HG02623 (cell line): Measurements from ENCODE around the gene NVL.
"Not testable (repeated sequence)": the region's sequence is repeated elsewhere in the genome, so short reads cannot be mapped to it uniquely, and the experiment has no call there.

Experiments used
- ATAC-seq: cut with Tn5 transposase; IDR thresholded peaks from one replicate; pipeline ENCODE4 v1.9.1; 2021; ENCODE audit warnings: moderate library complexity; ENCODE audit not compliant: unreplicated experiment

Gene NVL

GRCh38 chr1:224237119-224237881 is 92.7 kb downstream of the NVL start:
- ATAC-seq = no peak

- no peak for ATAC-seq
Observed at GRCh38 chr1:224235813-224236493, 94.0 kb downstream of the NVL start.

- no peak for ATAC-seq
Observed at GRCh38 chr1:224234017-224234416, 96.0 kb downstream of the NVL start.

- ATAC-seq = no peak
Observed at GRCh38 chr1:224226849-224227502, 103.0 kb downstream of the NVL start.

- ATAC-seq = no peak
Observed at GRCh38 chr1:224223819-224224714, 105.9 kb downstream of the NVL start.

GRCh38 chr1:224219612-224220059 is 110.3 kb downstream of the NVL start:
- no peak for ATAC-seq

GRCh38 chr1:224219011-224219611 is 110.9 kb downstream of the NVL start:
- ATAC-seq = no peak

GRCh38 chr1:224217655-224218623 is 112.0 kb downstream of the NVL start:
- no peak for ATAC-seq

- no peak for ATAC-seq
Observed at GRCh38 chr1:224216382-224216781, 113.6 kb downstream of the NVL start.

GRCh38 chr1:224213438-224214119 is 116.4 kb downstream of the NVL start:
- ATAC-seq = no peak

GRCh38 chr1:224212618-224213061 is 117.3 kb downstream of the NVL start:
- ATAC-seq = no peak

- ATAC-seq = no peak
Observed at GRCh38 chr1:224211206-224211962, 118.6 kb downstream of the NVL start.

GRCh38 chr1:224205931-224206538 is 123.9 kb downstream of the NVL start:
- not testable (repeated sequence) for ATAC-seq

- ATAC-seq = no peak
Observed at GRCh38 chr1:224205438-224205840, 124.5 kb downstream of the NVL start.

GRCh38 chr1:224203243-224204016 is 126.5 kb downstream of the NVL start:
- ATAC-seq = peak; percentile 50

GRCh38 chr1:224201853-224202252 is 128.1 kb downstream of the NVL start:
- no peak for ATAC-seq

GRCh38 chr1:224201383-224201782 is 128.6 kb downstream of the NVL start:
- no peak for ATAC-seq
